Left hindlimb (tissue), 1 donor: Measurements from ENCODE around the gene F12.

ENCODE experiments used
- DNase-seq: peaks from one replicate; pipeline ENCODE4 v3.0.0-alpha.2; 2018

Gene F12

GRCh38 chr5:177446200-177447065 is 37.1 kb upstream of the F12 start, which contains the start of gene PRR7:
PRR7 (plus strand) TSS chr5:177446814; CDS start chr5:177455068, 8,254 bp downstream.
- peak; percentile 72 for DNase-seq

DNA sequence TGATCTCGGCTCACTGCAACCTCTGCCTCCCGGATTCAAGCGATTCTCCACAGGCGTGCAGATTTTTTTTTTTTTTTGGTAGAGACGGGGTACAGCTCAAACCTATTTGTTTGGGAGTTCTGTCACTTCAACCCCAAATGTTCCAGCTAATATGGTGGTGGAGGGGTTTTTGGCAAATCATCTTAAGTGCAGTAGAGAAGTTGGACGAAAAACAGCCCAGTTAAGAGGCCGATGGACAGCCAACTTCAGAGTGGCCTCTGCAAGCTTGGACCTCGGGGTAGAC is 36.5 kb upstream of the F12 start:
- peak; percentile 31 for DNase-seq

DNA sequence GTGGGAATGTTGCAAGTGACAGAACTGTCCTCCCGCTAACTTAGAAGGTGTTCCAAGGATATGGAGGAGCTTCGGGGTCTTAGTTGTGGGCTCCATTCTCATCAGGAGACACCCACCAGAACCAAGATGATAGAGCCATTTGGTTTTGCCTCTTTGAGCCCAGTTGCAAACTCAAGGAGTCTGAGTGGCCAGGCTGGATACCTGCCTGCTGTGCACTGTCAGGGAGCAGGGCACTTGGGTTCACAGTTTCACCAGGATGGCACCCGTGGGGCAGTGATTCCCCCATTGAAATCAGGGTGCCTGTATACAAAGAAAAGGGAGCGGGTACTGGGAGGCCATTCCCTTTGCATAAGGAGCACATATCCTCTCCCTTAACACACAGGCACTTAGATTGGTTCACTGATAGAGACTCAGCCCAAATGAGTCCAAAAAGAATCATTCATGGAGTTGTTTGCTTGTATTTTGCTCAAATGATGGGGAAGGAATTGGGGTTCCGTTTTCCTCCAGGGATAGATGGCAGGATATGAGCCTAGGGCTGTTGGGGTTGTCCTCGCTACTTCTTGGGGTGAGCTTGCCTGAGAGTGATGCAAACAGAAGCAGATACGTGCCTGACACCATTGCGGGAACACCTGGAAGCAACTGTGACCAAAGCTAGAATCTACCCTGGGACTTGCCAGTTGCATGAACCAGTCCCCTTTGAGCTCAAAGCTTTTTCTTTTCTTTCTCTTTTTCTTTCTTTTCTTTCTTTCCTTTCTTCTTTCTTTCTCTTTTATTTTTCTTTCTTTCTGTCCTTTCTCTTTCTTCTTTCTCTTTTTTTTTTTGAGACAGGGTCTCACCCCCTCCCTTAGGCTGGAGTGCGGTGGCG is 35.9 kb upstream of the F12 start:
- no peak for DNase-seq

DNA sequence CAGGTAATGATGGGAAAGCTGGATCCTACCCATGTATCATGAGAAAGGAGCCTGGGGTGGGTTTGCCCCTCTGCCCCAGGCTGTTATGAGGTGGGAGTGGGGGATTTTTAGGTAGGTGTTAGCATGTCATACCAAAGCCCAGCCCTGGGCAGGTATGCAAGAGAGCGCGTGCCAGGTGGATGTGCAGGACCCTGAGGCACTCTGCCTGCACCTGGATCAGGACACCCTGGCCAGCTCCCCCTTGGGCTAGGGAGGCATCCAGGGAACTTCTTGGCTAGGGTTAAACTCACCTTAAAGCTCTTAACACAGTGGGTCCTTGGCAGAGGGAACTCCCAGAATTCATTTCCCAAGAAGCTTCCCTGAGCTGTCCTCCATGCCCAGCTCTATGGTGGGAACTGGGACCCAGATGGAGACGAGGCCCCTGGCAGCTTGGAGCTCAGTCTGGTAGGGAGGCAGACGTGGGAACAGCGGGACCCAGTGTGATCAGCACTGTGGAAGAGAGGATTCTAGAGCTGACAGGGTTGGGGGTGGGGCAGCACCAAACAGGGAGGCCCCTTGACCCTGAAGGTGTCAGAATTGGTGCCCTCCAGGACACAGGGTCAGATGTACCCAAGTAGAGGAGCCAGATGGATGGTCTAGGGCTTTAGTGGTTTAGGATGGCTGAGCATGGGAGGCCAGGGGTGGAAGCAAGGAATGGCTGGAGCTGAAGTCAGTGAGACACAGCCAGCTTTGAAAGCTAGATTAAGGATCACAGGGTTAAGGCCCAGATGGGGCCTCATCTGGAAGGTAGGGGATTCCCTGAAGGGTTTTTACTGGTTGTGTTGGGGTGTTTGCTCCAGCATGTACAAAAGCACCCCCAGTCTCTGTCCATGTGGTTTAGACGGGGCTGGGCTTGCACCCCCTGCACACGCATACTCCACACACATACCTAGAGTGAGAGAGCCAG is 35.0 kb upstream of the F12 start:
- DNase-seq = no peak

DNA sequence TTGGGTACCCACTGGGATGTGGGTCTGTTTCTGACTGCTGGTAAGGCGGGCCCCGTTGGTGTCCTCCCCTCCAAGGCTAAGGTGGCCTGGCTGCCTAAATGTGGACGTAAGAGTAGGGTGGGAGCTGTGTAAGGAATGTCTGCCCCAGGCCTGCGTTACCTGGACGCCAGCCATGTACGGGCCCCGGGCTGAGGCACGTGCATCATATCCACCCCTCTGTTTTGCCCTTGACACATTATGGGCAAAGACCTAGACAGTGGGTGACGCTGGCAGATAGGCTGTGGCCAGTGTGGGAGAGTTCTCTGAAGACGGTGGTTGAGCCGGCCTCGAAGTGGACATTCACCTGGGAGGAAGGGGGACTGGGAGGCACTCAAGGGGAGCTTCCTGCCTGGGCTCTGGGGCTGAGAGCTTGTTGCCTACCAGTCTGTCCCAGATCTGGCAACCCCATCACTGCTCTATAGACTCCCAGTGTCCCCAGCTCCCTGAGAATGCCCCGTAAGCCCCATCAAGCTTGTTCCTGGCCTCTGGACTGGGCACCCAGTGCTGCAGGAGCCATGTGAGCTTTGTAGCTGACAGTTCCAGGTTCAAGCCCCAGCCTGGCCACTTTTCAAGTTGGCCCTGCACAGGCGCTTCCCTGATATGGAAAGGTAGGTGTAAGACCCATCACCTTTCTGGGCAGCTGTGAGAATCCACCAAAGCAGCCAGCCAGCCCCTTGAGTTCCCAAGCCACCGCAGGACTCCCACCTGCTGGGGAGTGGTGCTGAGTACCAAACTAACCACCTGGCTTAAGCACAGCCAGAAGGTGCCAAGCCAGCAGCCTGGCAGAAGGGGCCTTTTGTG is 34.0 kb upstream of the F12 start:
- no peak for DNase-seq

DNA sequence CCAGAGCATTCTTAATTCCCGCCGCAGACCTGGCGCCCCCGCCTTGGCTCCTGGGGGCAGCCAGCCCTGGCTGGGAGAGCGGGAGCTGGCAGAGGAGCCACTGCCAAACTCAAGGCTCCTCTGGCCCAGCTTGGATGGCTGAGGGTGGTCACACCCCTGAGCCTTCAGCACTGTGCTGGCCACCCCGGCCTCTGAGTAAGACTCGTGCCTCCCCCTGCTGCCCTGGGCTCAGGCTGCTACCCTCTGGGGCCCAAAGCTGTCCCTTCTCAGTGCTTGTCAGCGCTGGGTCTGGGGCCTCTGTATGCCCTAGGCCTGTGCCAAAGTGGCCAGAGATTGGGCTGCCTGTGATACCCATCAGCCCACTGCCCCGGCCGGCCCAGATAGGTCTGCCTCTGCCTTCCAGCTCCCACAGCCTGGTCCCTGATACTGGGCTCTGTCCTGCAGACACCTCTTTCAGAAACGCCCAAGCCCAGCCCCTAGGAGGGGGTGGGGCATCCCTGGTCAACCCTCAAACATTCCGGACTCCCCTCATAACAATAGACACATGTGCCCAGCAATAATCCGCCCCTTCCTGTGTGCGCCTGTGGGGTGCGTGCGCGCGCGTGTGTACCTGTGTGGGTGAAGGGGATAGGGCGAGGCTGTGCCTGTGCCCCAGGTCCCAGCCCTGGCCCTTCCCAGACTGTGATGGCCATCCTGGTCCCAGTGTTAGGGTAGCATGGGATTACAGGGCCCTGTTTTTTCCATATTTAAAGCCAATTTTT is 32.9 kb upstream of the F12 start:
- no peak for DNase-seq

DNA sequence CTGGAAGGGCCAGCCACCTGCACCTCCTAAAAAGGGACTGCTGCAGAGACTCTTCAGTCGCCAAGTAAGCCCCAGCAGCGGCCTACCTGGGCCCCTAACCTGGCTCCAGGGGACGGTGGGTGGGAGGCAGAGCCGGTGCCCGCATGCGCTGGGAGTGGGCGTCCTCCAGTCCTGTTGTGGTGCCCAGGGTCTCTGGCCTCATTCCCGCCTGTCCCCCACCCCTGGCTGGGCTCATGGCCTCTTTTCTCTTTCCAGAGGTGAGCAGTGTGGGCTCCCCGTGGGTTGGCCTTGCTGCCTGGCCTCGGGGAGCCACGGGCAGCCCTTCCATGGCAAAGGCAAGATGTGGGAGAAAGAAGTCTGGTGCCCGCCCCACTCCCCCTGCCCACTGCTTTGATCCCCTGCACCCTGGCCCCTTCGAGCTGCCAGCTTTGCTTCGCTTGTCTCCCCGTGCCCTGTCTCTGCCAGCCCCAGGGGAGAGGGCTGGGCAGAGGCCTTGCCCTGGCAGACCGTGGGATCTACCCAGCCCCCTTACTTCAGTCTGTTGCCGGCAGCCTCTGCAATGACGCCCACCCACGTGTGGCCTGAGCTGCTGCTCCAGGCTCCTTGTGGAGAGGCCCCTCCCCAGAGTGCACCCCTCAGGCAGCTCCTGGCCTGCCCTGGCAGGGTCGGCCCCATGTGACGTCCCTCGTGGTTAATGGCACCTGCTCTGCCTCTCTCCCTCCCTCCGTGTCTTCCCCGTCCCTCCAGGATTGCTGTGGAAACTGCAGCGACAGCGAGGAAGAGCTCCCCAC is 31.8 kb upstream of the F12 start:
- no peak for DNase-seq

DNA sequence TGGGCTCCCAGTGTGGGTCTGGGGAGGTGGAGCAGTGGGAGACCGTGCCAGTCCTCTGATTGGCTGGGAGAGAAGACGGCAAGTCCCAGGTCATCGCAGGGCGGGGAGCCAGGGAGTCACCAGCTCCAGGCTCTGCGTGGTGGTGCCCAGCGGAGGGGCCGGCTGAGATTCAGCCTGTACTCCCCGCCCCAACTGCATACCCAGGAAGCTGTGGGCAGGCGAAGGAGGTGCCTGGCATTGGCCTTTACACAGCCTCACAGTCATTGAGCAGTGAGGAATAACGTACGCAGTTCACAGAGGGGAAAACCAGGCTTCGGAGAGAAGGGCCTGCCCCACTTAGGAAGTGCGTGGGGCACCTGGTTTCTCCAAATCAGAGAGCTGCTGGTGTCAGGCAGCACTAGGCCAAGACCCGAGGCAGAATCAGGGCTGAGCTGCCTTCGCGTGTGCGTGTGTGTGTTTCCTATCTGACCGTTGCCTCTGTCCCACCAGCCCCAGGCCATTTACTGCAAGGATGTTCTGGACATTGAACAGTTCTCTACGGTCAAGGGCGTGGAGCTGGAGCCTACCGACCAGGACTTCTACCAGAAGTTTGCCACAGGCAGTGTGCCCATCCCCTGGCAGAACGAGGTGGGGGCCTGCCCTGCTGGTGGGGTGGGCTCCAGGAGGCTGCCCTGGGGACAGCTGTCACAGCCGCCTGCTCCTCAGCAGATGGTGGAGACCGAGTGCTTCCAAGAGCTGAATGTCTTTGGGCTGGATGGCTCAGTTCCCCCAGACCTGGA is 31.0 kb upstream of the F12 start:
- no peak for DNase-seq

- DNase-seq = no peak
These were observed 30.2 kb upstream of the F12 start for GRCh38 chr5:177439518-177440053.

GRCh38 chr5:177438468-177438867 is 29.1 kb upstream of the F12 start:
- no peak for DNase-seq

- no peak for DNase-seq
These were observed 28.3 kb upstream of the F12 start for GRCh38 chr5:177437623-177438022.

DNA sequence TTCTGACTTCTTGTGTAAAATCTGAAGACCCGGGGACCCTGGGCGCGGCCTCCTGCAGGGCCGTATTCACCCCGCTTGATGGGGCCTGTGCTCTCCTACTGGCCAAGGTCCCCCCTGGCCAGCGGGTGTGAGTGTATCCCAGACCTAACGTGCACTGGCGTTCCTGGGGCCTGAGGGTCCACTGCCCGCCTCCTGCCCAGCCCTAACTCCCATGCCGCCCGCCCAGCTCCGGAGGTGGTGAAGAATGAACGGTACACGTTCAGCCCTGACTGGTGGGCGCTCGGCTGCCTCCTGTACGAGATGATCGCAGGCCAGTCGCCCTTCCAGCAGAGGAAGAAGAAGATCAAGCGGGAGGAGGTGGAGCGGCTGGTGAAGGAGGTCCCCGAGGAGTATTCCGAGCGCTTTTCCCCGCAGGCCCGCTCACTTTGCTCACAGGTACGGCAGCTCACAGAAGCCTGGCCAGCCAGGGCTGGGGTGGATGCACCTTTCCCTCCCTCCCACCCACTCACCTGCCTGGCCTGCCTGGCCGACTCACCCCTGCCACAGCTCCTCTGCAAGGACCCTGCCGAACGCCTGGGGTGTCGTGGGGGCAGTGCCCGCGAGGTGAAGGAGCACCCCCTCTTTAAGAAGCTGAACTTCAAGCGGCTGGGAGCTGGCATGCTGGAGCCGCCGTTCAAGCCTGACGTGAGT is 26.6 kb upstream of the F12 start:
- no peak for DNase-seq

GRCh38 chr5:177434942-177435738 is 25.8 kb upstream of the F12 start:
- no peak for DNase-seq

DNA sequence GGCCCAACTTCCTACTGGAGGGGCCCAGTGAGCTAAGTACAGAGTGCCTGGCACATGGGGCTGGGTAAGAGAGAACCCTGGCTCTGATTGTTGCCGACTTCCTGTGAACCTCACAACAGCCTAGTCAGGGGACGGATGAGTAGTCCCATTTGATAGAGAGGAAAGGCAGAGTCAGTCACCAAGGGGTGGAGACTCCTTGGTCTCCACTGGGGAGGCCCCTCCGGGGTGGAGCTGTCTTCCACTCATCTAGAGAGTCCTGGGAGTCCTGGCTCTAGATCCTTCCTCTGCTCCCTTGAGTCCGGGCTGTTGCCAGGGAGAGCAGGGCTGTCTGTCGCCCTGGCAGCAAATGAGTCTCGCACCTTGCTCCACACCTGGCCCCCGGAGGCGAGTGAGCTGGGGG is 25.1 kb upstream of the F12 start:
- no peak for DNase-seq

DNA sequence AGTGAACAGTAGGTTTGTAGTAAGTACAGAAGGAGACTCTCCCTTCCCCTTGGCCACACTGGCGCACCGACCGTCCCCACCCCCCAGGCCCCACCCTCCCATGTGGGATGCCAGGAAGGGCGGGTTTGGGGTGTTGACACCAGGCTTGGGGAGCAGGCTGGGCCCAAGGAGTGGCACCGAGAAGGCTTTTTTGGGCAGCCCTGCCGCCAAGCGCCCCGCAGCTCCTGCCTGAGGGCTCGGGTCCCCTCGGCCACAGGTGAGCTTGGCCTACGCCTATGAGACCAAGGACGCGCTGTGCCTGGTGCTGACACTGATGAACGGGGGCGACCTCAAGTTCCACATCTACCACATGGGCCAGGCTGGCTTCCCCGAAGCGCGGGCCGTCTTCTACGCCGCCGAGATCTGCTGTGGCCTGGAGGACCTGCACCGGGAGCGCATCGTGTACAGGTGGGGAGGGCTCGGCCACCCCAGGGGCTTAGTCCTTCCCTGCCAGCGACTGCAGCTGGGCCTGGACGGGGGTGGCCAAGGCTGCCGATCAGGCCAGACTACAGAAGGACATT is 24.4 kb upstream of the F12 start:
- DNase-seq = no peak

- DNase-seq = no peak
These were observed 23.7 kb upstream of the F12 start for GRCh38 chr5:177432839-177433657.
